IPS-15b (cell line): ENCODE data around the gene AKIP1.
A peak's percentile ranks its signal among the peaks of the same experiment; 100 is the strongest.

ENCODE experiments used
- H3K27me3 ChIP-seq: one replicate; pipeline ENCODE4 v1.6.1; 2013; ENCODE audit warnings: low read length; ENCODE audit not compliant: control insufficient read depth, insufficient read depth
- H3K36me3 ChIP-seq: one replicate; pipeline ENCODE4 v1.6.1; 2013; ENCODE audit warnings: low read length; ENCODE audit not compliant: control insufficient read depth, insufficient read depth
- H3K4me1 ChIP-seq: one replicate; pipeline ENCODE4 v1.6.1; 2013; ENCODE audit warnings: mild to moderate bottlenecking, low read length; ENCODE audit not compliant: control insufficient read depth, insufficient read depth
- H3K4me3 ChIP-seq: one replicate; pipeline ENCODE4 v1.5.1; 2013; ENCODE audit warnings: low read depth, low read length
- H3K9ac ChIP-seq: one replicate; pipeline ENCODE4 v1.6.1; 2013; ENCODE audit warnings: low read depth, mild to moderate bottlenecking, low read length
- H3K9me3 ChIP-seq: one replicate; pipeline ENCODE4 v1.6.1; 2013; ENCODE audit warnings: mild to moderate bottlenecking, low read length; ENCODE audit not compliant: control insufficient read depth, insufficient read depth

The AKIP1 gene

DNA sequence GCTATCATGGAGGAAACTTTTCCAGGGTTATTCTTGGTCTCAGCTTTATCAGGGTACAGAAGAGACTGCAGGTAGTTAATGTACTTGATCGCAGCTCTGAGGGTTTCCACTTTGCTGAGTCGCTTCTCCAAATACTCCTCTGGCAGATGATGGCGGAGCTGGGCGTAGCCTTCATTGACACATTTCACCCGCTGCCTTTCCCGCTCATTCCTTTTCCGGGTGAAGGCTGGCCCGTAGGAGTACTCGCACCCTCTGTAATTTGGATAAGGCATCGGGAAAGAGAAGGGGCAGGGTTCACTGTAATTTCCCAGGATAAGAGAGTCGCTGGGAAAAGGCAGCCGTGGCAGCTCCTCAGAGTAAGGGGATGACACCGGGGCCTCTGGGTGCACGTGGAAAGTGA, 26.7 kb downstream of the AKIP1 start:
- Histone ChIP-seq H3K4me1 (peaks cover 6% of the 10 kb centered on the region), H3K9ac (no peak overlapping the region), H3K4me3 (no peak overlapping the region), H3K9me3 (no peaks in the 10 kb centered on the region), H3K36me3 (no peaks in the 10 kb centered on the region), H3K27me3 (no peaks in the 10 kb centered on the region)

DNA sequence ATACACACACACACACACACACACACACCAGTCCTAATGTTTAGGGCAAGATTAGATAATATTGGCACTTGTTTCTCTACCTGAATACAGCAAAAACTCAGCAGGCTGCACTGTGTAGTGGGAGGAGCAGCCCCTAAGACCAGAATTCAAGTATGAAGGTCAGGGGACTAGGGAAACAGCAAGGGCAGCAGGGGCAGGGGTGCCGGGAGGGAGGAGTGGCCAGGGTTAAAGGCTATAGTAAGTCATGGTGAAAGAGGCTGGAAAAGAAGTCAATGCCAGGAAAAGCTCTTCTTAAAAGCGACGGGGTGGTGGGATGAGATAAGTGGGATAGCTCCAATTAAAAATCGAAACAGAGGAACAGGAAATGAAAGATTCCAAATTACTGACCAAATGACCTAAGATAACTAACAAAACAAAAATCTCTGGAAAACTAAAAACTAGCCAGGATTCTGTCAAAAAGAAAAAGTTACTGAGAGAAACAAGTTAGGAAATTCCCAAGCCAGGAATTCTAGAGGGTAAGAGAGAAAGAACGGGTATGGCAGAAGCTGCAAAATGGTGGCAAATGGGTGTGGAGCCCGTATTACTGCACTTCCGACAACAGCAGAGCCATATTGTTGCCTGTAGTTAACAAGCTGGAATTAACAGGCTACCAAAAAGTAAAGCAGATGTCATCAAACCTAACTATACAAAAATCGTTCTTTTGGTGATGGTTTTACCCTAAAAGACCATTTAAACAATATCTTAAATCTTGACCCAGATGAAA, 30.5 kb downstream of the AKIP1 start:
- H3K9me3 ChIP-seq = no peaks in the 10 kb centered on the region
- H3K36me3 ChIP-seq = no peaks in the 10 kb centered on the region
- no peaks in the 10 kb centered on the region for H3K27me3 ChIP-seq
- H3K4me1 ChIP-seq = no peaks in the 10 kb centered on the region
- no peak overlapping the region for H3K9ac ChIP-seq
- H3K4me3 ChIP-seq = no peak overlapping the region

DNA sequence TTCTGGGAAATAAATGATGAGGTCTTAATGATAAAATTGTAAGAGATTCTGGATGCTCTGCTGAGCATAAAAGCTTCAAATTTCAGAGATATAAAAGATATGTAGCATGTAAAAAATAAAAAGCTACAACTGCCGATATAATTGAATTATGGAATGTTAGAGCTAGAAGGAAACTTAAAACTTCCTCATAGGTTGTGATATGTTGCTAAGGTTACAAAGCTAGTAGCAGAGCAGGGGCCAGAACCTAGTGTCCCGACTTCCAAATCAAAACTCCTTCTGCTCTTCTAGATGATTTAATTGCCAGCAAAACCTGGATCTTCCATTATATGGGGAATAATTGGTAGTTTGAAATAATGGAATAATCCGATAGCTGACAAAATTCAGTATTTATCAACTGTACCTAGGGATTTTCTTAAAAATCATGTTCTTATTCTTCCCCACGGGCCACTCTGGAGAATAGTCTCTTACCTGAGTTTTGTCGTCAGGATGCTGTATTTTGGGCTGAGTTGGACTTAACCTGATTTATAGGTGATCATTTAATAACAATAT, 31.6 kb downstream of the AKIP1 start, which contains the start of gene ASCL3:
Gene ASCL3, minus strand, starts transcription at position 499 of the 549 bp plus-strand sequence. CDS start 4,855 bp downstream, outside the sequence.
- Histone ChIP-seq H3K9me3 (no peaks in the 10 kb centered on the region), H3K9ac (no peak within 1 kb of the TSS)

DNA sequence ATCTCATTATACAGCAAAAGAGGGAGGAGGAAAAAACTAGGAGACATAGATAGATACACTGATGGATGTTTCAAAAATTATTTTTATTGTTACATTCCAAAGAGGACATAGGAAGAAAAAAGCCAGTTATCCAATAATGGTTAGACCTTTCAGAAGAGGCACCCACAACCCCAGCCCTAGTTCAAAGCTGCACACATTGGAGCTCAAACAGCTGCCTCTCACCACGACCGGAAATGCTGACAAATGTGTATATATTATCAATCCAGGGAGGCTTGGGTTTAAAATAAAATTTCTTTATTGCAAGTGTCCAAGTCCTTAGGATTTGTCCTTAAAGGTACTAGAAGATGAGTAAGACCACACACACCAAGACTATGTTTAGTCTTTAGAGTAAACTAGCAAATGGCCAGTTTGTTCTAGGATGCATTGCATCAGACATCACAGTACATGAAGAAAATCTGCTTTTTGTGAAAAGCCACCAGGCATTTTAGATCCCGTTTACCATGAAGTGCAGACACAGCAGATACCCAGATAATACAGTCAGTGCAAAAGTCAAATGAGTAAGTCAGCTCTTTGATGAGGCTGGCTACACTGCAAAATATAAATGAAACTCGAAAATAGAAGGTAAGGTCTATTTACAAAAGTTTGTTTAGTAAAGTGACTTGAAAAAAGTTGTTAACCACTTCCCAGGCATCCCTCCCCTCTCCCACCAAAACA, 36.4 kb downstream of the AKIP1 start:
- Histone ChIP-seq H3K27me3 (no peaks in the 10 kb centered on the region), H3K9ac (no peak overlapping the region), H3K36me3 (no peaks in the 10 kb centered on the region), H3K4me3 (no peak overlapping the region), H3K9me3 (no peaks in the 10 kb centered on the region), H3K4me1 (no peaks in the 10 kb centered on the region)

More for the DNA sequence above, 31.6 kb downstream of the AKIP1 start, which contains the start of gene ASCL3:
- Histone ChIP-seq H3K4me1 (no peaks in the 10 kb centered on the region), H3K27me3 (no peaks in the 10 kb centered on the region), H3K36me3 (no peaks in the 10 kb centered on the region), H3K4me3 (no peak within 1 kb of the TSS)

DNA sequence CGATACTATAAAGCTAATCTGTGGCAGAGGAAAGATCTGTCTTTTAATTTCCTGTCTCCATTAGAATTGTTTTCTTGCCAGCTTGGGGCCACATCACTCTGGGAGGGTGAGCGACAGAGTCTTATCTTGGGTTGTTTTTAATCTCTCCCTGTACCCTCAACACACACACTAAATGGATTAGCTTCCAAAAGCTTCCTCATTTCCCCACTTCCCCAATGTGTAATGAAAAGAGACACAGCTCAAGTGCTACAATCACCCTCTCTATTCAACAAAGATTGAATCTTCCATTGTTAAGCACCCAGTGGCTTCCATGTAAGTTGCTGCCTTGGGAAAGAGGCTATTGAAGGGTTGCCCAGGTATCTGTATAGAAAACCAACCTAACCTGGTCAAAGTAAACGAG, 37.9 kb downstream of the AKIP1 start:
- Histone ChIP-seq H3K9me3 (no peaks in the 10 kb centered on the region), H3K36me3 (no peaks in the 10 kb centered on the region), H3K4me3 (no peak overlapping the region), H3K27me3 (no peaks in the 10 kb centered on the region), H3K9ac (no peak overlapping the region), H3K4me1 (no peaks in the 10 kb centered on the region)

DNA sequence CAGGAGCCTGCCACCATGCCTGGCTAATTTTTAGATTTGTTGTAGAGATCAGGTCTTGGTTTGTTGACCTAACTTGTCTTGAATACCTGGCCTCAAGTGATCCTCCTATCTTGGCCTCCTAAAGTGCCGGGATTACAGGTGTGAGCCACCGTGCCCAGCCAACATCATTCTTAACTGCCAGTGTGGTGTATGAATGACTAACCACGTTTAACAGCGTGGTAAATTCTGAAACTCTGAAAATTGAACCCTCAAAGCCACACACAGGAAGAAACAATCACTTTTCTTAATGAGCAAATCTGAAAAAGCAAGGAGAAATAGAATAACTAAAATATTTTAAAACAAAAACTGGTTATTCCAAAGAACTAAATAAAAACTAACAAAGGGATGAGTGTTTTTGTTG, 45.9 kb downstream of the AKIP1 start:
- H3K27me3 ChIP-seq = no peaks in the 10 kb centered on the region
- no peaks in the 10 kb centered on the region for H3K4me1 ChIP-seq
- H3K4me3 ChIP-seq = no peak overlapping the region
- H3K9me3 ChIP-seq = no peaks in the 10 kb centered on the region
- H3K36me3 ChIP-seq = no peaks in the 10 kb centered on the region
- H3K9ac ChIP-seq = no peak overlapping the region

DNA sequence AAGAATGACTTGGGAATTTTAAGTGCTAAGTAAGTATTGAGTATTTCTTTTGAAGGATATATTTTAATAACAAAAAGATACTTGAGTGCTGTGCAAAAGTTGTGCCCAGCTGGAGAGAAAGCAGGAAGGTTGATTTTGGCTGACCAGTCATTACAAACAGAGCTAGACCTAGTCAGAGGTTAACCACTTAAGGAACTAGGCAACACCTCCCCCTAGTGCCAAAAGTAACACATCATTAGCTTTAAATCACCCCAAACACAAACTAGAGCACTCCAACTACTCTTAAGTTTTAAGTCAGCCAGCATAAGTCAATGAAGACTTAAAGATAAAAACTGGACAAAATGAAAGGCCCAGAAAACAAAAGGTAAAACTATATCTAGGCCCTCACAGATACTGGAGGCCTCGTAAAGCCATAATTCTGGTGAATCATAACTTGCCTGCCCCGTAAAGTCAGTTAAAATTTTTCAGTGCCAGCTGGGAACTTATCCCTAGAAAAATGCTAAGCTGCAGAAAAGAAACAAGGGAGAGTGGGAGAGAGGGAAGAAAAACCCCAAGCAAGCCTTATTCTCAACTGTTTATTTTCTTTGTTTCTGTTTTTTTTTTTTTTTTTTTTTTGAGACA, 48.7 kb downstream of the AKIP1 start:
- H3K27me3 ChIP-seq = no peaks in the 10 kb centered on the region
- H3K9ac ChIP-seq = no peak overlapping the region
- no peak overlapping the region for H3K4me3 ChIP-seq
- H3K9me3 ChIP-seq = no peaks in the 10 kb centered on the region
- H3K4me1 ChIP-seq = peaks cover 7% of the 10 kb centered on the region
- H3K36me3 ChIP-seq = no peaks in the 10 kb centered on the region

DNA sequence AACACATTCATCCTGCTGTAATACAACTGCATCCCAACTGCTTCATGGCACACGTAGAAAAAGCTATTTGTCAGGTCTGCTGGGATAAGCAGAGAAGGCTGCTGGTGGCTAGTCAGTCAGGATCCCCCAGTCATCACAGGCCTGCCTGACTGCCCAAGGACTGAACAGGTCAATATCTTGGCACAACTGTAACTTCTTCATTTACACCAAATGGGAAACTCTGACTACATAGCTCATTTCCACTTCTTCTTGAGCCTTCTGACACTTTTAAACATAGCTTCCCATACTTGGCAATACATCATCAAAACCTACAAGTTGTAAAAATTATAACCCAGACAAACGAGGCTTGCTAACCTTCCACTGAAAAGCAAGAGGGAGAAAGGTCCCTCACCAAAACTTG, 50.4 kb downstream of the AKIP1 start:
- Histone ChIP-seq H3K4me1 (peaks cover 7% of the 10 kb centered on the region), H3K27me3 (no peaks in the 10 kb centered on the region), H3K9ac (no peak overlapping the region), H3K4me3 (no peak overlapping the region), H3K9me3 (no peaks in the 10 kb centered on the region), H3K36me3 (no peaks in the 10 kb centered on the region)

DNA sequence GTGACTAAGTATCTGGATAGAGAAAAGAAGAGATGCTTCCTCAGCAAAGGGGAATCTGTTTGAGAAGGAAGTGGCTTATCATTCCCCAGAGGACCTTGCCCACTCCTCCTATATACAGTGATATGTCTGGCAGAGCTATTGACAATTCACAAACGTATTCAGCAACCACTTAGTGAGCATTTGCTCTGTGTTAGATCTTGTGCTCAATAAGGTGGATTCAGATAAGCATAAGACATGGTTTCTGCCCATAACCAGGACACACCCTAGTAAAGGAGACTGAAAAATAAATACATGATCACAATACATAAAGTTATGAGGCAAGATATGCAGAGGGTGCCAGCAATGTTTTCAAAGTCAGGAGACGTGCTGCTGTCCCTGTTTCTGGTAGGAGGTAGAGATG, 51.9 kb downstream of the AKIP1 start:
- Histone ChIP-seq H3K4me1 (peaks cover 7% of the 10 kb centered on the region), H3K4me3 (no peak overlapping the region), H3K9ac (no peak overlapping the region), H3K27me3 (no peaks in the 10 kb centered on the region), H3K9me3 (no peaks in the 10 kb centered on the region), H3K36me3 (no peaks in the 10 kb centered on the region)

DNA sequence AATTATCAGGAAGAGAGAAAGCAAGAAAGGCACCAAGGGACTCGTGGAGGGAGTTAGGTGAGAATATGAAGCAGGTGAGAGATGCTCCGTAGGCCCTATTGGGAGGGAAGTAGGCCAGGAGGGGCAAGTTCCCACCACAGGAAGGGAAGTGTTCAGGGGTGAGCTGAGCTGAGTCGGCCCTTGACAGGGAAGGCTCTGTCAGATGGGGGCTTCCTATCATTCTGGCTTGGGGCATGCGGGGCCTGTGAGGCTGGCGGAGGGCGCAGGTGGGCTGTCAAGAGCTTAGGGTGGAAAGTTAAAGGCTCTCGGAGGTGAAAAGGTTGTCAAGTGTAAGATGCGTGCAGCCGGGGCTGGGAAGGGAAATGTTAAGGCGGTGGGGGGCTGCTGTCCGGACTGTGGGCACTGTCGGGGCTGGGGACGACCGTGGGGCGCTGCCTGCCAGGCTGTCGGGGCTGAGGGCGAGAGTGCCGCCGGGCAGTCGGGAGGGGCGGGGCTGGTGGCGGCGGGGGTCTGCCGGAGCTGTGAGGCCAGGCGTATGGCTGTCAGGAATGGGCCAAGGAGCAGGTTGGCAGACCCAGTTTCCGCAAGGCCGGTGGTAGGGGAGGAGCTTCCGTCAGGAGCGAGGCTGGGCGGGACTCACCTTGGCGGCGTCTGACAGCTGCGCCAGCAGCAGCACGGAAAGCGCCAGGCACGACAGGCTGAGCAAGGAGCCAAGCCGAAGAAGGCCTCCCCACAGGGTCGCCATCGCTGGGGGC, 52.8 kb downstream of the AKIP1 start:
- H3K9ac ChIP-seq = peak overlapping the region; percentile 54
- peaks cover 7% of the 10 kb centered on the region for H3K4me1 ChIP-seq
- no peaks in the 10 kb centered on the region for H3K27me3 ChIP-seq
- H3K4me3 ChIP-seq = peak overlapping the region; percentile 60
- no peaks in the 10 kb centered on the region for H3K9me3 ChIP-seq
- no peaks in the 10 kb centered on the region for H3K36me3 ChIP-seq
